ENCODE results near the gene KHDRBS1.

The KHDRBS1 gene

DNA sequence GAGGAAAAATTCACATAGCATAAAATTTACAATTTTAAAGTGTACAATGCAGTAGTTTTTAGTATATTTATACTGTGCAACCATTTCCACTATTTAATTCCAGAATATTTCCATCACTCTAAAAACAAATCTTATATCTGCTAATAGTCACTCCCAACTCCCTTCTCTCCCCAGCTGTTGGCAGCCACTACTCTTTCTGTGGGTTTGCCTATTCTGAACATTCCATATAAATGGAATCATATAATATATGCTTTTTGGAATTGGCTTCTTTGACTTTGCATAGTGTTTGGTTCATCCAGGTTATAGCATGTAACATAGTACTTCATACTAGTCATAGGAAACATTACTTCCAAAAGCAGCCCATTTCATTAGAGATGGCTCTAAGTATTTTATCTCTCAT is 34.0 kb downstream of the KHDRBS1 start:
- TF ChIP-seq, protein P1, sequence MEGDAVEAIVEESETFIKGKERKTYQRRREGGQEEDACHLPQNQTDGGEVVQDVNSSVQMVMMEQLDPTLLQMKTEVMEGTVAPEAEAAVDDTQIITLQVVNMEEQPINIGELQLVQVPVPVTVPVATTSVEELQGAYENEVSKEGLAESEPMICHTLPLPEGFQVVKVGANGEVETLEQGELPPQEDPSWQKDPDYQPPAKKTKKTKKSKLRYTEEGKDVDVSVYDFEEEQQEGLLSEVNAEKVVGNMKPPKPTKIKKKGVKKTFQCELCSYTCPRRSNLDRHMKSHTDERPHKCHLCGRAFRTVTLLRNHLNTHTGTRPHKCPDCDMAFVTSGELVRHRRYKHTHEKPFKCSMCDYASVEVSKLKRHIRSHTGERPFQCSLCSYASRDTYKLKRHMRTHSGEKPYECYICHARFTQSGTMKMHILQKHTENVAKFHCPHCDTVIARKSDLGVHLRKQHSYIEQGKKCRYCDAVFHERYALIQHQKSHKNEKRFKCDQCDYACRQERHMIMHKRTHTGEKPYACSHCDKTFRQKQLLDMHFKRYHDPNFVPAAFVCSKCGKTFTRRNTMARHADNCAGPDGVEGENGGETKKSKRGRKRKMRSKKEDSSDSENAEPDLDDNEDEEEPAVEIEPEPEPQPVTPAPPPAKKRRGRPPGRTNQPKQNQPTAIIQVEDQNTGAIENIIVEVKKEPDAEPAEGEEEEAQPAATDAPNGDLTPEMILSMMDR (IDR thresholded peaks at IDR 0.05; ENCODE audit: low read depth, low read length) = no peak
- H3K4me3 ChIP-seq (ENCODE audit: low read depth, low read length) = no peak overlapping the region

DNA sequence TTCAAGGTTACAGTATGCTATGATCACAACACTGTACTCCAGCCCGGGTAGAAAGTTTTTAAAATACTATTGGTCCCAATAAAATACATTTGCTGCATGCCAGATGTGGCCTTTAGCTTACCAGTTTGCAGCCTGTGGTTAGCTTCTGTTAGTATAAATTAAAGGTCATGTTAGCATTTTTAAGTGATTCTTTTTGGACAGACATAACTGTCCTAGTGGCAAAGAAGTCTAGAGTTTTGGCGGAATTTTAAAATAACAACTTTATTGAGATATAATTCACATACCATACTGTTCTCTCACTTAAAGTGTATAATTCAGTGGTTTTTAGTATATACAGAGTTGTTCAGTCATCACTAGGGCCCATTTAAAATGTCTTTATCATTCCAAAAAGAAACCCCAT is 34.8 kb downstream of the KHDRBS1 start:
- no peak overlapping the region for H3K4me3 ChIP-seq (ENCODE audit: low read depth, low read length)
- TF ChIP-seq, protein P1 (IDR thresholded peaks at IDR 0.05; ENCODE audit: low read depth, low read length) = no peak

DNA sequence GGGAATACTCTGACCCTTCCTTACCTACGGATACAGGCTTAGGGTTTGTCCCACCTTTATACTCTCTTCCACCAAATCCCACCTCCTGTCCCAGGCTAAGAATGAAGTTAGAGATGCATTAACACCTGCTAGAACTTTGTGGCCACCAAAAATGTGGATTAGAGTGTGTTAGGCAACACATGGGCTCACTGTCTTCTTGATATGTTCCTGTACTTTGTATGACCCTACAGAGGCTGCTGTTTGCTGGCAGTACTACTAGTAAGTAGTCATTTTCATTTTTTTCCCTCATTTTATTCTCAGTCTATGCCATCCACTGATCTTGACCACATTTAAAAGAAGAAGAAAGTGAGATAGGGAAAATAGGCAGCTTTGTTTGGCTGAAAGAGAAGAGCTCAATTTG is 38.0 kb downstream of the KHDRBS1 start:
- TF ChIP-seq, protein P1 (IDR thresholded peaks at IDR 0.05; ENCODE audit: low read depth, low read length) = no peak
- no peak overlapping the region for H3K4me3 ChIP-seq (ENCODE audit: low read depth, low read length)

DNA sequence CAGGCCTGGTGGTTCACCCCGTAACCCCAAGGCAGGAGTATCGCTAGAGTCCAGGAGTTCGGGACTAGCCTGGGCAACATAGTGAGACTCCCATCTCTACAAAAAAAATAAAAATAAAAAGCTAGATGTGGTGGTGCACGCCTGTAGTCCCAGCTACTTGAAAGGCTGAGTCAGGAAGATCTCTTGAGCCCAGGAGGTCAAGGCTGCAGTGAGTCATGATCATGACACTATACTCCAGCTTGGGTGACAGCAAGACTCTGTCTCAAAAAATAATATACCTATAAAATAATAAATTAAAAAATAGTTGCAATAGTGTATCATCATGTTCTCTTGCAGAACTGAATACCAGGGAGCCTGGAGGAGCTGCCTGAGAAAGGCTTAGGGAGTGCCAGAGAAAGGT is 39.2 kb downstream of the KHDRBS1 start:
- TF ChIP-seq, protein P1 (IDR thresholded peaks at IDR 0.05; ENCODE audit: low read depth, low read length) = no peak
- H3K4me3 ChIP-seq (ENCODE audit: low read depth, low read length) = no peak overlapping the region

DNA sequence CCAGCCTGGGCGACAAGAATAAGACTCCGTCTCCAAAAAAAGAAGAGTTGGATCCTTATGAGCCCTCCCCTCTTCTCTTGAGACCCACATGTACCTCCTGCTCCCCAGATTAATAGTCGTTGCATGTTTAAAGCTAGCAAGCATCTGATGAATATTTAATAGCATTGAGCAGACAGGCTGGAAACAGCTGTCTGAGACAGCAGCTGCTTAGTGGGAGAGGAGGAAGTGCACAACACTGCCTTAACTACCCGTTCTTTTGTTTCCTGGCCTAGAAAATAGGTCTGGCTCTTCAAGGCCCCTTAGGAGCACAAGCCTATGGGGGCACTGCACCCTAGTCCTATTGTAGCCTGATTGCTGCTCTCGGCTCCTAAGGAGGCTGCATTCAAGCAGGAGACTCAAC is 41.7 kb downstream of the KHDRBS1 start:
- H3K4me3 ChIP-seq (ENCODE audit: low read depth, low read length) = no peak overlapping the region
- TF ChIP-seq, protein P1 (IDR thresholded peaks at IDR 0.05; ENCODE audit: low read depth, low read length) = no peak

DNA sequence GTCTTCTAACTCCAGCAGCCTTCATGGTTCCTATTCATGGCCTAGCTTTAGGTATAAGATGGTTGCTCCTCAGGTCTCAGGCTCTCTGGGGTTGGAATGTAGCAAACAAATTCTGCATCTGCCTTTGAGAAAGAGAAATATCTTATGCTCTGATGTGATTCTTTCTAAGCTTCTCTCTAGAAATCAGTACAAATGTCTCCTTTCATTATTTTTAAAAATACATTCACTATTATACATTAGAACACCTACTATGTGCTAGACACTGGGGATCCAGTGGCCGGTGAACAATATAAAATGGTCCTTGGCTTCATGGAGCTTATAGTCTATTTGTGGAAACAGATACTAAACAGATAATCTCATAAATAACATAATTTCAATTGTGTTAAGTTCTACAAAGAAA is 42.9 kb downstream of the KHDRBS1 start:
- TF ChIP-seq, protein P1 (IDR thresholded peaks at IDR 0.05; ENCODE audit: low read depth, low read length) = no peak
- no peak overlapping the region for H3K4me3 ChIP-seq (ENCODE audit: low read depth, low read length)

DNA sequence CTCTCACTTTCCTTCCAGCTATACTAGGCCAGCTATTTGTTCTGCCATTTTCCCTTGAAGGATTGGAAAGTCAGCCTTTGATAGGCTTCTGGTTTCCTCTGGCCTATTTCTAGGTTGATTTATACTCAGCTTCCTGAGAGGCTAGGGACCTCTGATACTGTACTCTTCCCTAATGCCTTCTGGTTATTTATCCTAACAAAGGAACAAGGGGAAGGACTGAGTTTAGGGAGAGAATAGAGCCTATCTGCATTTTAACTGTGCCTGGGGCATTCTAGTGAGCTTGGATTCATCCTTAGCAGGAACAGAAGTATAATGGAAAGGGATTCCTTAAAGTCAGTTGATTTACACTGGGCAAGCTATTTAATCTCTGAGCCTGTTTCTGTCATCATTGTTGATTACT is 47.2 kb downstream of the KHDRBS1 start:
- TF ChIP-seq, protein P1 (IDR thresholded peaks at IDR 0.05; ENCODE audit: low read depth, low read length) = no peak
- no peak overlapping the region for H3K4me3 ChIP-seq (ENCODE audit: low read depth, low read length)

Measured in WI38 (cell line).